Glomerular endothelial cell (primary cell): Measurements from ENCODE around the gene KIR3DL2. TPM values are rescaled to one million over a fixed set of nuclear protein-coding genes. Genes with fewer than 3 reads are reported as not detected.
"Not testable (repeated sequence)": the region's sequence is repeated elsewhere in the genome, so short reads cannot be mapped to it uniquely, and the experiment has no call there.

ENCODE experiments used
- DNase-seq: peaks from one replicate; pipeline ENCODE4 v3.0.0-alpha.2; 2011; ENCODE audit warnings: low read depth, low spot score; ENCODE audit errors: extremely low read depth
- total RNA-seq: library from RNA; depleted of rRNA; stranded (reverse); fragments of >200 nt; gene quantifications from 2 replicates; pipeline ENCODE4 v1.2.3, GENCODE V29; 2015

The KIR3DL2 gene
- total RNA-seq, 1 donor from 2014 or later = not detected

- DNase-seq = not testable (repeated sequence)
Measured at GRCh38 chr19:54863459-54863858, 13.2 kb downstream of the KIR3DL2 start.

GRCh38 chr19:54871696-54872095 is 21.5 kb downstream of the KIR3DL2 start:
- no peak for DNase-seq

DNA sequence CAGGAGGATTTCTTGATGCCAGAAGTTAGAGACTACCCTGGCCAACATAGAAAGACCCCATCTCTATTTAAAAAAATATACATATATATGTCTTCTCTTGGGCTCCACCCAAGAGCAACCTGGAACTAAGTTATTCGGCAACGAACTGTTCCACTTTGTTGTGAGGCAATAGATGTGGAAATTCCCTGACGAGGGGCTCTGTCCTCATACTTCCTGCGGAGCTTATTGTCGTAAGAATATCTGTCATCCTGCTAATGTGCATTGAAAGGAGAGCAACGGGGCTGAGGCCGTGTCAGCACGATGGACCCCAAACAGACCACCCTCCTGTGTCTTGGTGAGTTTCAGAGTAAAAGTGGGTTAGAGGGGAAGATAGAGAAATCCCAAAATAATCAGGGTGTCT is 23.7 kb downstream of the KIR3DL2 start, which contains the start of gene FCAR:
TSS of gene FCAR (plus strand) at position 246 of the 400 bp plus-strand sequence. CDS start at position 301, 55 bp downstream.
- DNase-seq = no peak

- DNase-seq = no peak
Measured at GRCh38 chr19:54875506-54875905, 25.3 kb downstream of the KIR3DL2 start.

DNA sequence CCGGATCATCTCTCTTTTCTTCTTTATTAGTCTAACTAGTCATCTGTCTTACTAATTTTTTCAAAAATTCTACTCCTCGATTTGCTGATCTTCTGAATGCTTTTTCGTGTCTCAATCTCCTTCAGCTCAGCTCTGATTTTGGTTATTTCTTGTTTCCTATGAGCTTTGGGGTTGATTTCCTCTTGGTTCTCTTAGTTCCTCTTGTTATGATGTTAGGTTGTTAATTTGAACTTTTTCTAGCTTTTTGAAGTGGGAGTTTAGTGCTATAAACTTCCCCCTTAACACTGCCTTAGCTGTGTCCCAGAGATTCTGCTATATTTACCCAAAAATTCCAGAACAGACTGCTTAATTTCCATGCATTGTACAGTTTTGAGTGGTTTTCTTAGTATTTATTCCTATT is 27.2 kb downstream of the KIR3DL2 start:
- no peak for DNase-seq

- DNase-seq = no peak
Measured at GRCh38 chr19:54881884-54882283, 31.6 kb downstream of the KIR3DL2 start.

DNA sequence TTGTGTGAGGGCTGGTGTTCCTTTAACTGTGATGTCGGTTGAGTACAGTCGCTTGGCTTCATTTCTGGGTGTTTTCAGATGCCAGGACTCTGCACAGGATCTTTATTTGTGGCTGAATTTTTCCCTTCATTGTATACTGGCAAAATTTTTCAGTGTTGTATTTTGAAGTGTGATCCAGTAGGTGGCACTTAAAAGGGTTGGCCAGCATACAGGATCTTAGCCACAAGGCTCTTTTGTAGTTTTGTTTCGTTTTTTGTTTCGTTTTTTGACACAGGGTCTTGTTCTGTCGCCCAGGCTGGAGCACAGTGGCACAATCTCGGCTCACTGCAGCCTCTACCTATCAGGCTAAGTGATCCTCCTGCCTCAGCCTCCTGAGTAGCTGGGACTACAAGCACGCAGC is 32.5 kb downstream of the KIR3DL2 start:
- DNase-seq = no peak

DNA sequence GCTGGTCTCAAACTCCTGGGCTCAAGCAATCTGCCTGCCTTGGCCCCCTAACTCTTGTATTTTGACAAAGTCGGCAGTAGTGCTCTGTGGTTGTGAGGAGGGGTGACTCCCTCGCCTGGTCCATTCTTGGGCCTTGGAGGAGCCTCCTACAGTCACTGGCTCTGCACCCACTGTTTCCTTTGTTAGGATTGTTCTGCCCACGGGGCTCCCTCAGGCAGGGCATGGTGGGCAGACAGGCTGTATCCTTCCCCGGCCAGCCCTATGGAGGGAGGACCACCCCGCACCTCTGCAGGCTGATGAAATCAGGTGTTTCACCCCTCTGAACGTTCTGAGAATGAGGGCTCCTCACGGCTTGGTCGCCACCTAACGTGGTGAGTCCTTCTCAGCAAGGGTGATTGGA is 33.0 kb downstream of the KIR3DL2 start:
- DNase-seq = no peak

- DNase-seq = no peak
Measured at GRCh38 chr19:54888239-54888638, 38.0 kb downstream of the KIR3DL2 start.

- no peak for DNase-seq
Measured at GRCh38 chr19:54889566-54889965, 39.3 kb downstream of the KIR3DL2 start.

DNA sequence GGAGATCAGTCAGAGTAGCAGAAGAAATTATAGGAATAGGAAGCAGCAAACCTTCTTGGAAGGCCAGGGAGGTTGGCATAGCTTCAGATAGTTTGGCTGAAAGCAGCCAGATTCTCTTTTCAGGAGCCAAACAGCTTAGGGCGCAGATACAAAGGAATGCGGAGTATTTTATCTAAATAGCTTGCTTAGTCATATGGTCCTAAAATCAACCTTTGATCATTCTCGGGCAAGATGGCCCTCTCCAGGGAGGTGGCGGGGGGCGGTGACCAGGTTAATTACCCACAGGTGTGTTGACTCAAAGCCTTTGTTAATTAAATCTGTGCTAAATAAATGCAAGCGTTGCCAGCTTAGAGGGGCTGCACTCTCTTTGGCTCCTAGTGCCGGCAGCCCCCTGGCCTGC is 43.2 kb downstream of the KIR3DL2 start:
- DNase-seq = no peak

GRCh38 chr19:54894106-54894505 is 43.9 kb downstream of the KIR3DL2 start:
- DNase-seq = not testable (repeated sequence)

DNA sequence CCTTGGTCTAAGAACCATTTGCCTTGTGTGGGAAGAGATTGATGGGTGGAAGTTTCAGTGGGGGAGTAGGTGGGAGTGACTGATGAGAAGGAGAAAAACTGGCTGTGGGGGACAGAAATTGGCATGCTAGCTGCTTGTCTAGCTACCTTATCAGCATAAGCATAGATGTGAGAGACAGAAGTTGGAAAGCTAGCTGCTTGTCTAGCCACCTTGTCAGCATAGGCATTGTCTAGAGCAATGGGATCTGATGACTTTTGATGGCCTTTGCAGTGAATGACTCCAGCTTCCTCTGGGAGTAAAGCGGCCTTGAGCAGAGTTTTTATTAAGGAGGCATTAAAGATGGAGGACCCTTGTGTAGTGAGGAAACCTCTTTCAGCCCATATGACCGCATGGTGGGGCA is 45.8 kb downstream of the KIR3DL2 start:
- DNase-seq = no peak

GRCh38 chr19:54898685-54899084 is 48.4 kb downstream of the KIR3DL2 start:
- not testable (repeated sequence) for DNase-seq

DNA sequence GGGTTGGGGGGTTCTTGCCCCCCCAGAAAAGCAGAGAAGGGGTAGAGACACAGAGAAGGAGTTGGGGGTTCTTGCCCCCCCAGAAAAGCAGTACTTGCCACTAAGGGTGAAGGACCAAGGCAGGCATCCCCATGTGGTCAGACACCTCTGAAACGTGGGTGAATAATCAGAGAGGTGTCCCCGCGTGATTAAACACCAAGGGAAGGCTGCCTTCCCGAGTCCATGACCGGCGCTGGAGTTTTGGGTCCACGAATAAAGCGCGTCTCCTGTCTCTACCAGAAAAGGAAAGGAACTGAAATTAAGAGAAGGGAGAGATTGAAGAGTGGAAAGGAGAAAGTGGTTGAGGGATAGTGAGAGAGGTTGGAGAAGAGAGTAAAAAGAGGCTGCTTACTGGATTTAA is 49.4 kb downstream of the KIR3DL2 start:
- not testable (repeated sequence) for DNase-seq

- not testable (repeated sequence) for DNase-seq
Measured at GRCh38 chr19:54901153-54901552, 50.9 kb downstream of the KIR3DL2 start.

DNA sequence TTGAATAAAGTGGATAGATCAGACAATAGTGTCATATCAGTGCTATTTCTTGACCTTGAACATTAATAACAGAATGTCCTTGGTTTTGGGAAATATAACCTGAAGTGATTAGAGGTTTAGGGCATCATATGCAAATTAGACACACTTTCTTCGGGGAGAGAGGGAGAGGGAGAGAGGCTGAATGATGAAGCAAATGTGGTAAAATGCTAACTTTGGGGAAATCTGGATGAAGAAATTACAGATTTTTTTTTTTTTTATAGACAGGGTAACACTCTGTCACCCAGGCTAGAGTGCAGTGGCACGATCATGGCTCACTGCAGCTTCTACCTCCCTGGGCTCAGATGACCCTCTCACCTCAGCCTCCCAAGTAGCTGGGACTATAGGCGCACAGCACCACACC is 51.8 kb downstream of the KIR3DL2 start:
- no peak for DNase-seq

- no peak for DNase-seq
Measured at GRCh38 chr19:54903303-54903702, 53.1 kb downstream of the KIR3DL2 start.

- DNase-seq = not testable (repeated sequence)
Measured at GRCh38 chr19:54904261-54904660, 54.0 kb downstream of the KIR3DL2 start.

- DNase-seq = no peak
Measured at GRCh38 chr19:54905421-54905802, 55.2 kb downstream of the KIR3DL2 start.

DNA sequence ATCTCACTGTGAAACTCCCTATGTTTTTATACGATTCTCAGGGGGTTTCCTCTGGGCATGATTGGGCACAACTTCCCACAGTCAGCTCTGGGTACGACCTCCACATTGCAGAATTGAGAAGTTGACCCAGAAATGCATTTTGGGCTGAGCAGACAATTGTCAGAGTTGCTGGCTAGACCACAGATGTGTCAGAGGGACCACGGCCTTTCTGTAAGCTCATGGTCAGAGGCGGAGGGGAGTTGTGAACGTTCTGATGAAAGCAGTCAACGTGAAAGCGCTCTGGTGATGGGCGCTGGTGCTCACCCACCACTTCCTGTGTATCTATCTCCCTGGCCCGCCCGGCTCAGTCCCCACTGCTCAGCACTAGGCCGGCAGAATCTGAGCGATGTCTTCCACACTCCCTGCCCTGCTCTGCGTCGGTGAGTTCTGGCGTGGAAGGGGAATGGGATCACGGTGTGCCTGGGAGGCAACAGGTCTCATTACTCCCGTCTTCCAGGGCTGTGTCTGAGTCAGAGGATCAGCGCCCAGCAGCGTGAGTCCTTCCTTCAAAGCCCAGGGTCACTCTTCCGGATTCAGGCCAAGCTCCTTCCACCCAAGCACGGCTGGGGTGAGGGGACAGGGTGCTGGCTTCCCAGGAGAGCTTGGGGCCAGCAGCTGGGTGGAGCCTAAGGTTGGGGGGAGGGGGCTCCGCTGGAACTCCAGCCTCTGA is 55.7 kb downstream of the KIR3DL2 start, which contains the start of gene NCR1:
TSS of gene NCR1 (plus strand) at position 346 of the 709 bp plus-strand sequence. CDS start at position 386, 40 bp downstream.
- DNase-seq = no peak

GRCh38 chr19:54906819-54907218 is 56.6 kb downstream of the KIR3DL2 start:
- no peak for DNase-seq

DNA sequence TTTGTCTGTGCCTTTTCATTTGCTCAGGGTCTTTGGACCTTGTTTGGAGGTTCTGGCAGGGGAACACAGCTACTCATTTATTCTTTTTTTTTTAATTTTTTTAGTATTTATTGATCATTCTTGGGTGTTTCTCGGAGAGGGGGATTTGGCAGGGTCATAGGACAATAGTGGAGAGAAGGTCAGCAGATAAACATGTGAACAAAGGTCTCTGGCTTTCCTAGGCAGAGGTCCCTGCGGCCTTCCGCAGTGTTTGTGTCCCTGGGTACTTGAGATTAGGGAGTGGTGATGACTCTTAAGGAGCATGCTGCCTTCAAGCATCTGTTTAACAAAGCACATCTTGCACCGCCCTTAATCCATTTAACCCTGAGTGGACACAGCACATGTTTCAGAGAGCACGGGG is 57.7 kb downstream of the KIR3DL2 start:
- DNase-seq = not testable (repeated sequence)
